Endothelial cell (in vitro differentiated cells): ENCODE data around the gene USP12. TPM values are rescaled to one million over a fixed set of nuclear protein-coding genes. Genes with fewer than 3 reads are reported as not detected.
"Not testable (repeated sequence)": the region's sequence is repeated elsewhere in the genome, so short reads cannot be mapped to it uniquely, and the experiment has no call there.

Experiments used
- DNase-seq: peaks from one replicate; pipeline ENCODE4 v3.0.0; 2021; ENCODE audit warnings: low spot score
- H3K27ac Mint-ChIP-seq: one replicate; pipeline ENCODE4 v1.8.0; 2021; ENCODE audit warnings: mixed read lengths, inconsistent platforms; ENCODE audit not compliant: unreplicated experiment
- H3K27me3 Mint-ChIP-seq: one replicate; pipeline ENCODE4 v1.8.0; 2021; ENCODE audit warnings: mild to moderate bottlenecking, moderate library complexity, mixed read lengths, inconsistent platforms; ENCODE audit not compliant: unreplicated experiment
- H3K36me3 Mint-ChIP-seq: one replicate; pipeline ENCODE4 v1.8.0; 2021; ENCODE audit warnings: mild to moderate bottlenecking, low read depth, mixed read lengths, inconsistent platforms; ENCODE audit not compliant: unreplicated experiment
- H3K4me1 Mint-ChIP-seq: one replicate; pipeline ENCODE4 v1.8.0; 2021; ENCODE audit warnings: mild to moderate bottlenecking, mixed read lengths, inconsistent platforms; ENCODE audit not compliant: unreplicated experiment
- H3K4me3 Mint-ChIP-seq: one replicate; pipeline ENCODE4 v1.8.0; 2021; ENCODE audit warnings: mild to moderate bottlenecking, mixed read lengths, inconsistent platforms; ENCODE audit not compliant: unreplicated experiment
- H3K9me3 Mint-ChIP-seq: one replicate; pipeline ENCODE4 v1.8.0; 2021; ENCODE audit warnings: mixed read lengths, inconsistent platforms; ENCODE audit not compliant: unreplicated experiment
- CTCF ChIP-seq: fragments of 200-600 bp; sonication (generic); IDR thresholded peaks from one replicate; pipeline ENCODE4 v1.5.0; 2021; ENCODE audit warnings: antibody characterized with exemption; ENCODE audit not compliant: unreplicated experiment
- total RNA-seq: library from RNA; stranded (reverse); fragmentation: NEBNext Ultra II Directional; extraction: Animal tissue kit (Norgen Biotek cat#: 25700); gene quantifications from one replicate; pipeline ENCODE4 v1.2.1, GENCODE V29; 2021; ENCODE audit not compliant: unreplicated experiment

Gene USP12
- total RNA-seq, 1 donor from 2014 or later, result 29.7 TPM

DNA sequence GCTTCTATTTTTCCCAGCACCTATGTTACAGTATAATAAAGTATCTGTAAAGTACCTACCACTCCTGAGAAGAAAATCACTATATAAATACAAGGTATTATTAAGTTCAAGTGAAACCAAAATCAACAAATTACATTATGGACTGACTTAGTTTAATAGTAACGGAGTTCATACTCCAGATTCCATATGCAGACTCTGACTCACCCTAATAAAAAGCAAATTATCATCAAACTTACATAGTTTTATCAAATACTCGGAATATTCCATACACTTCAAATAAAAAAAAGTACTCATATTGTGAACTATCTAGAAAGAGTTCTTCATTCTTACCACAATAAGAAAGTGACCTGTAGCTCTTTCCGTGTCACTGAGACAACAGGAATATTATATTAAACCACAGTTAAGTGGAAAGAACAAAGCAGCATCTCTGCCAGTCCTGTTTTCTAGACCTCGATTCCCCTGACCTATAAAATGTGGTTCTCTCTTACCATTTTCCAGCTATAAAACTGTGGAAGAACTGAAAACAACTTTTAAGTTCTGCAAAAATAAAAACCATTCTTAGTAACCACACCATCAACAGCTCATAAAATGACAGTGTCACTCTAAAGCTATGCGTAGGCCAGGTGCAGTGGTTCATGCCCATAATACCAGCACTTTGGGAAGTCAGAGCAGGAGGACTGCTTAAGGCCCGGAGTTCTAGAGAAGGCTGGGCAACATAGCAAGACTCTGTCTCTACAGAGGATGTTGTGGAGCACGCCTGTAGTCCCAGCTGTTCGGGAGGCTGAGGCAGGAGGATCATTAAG lies 42.6 kb downstream of the USP12 start:
- peaks cover 18% of the 10 kb centered on the region for H3K36me3 Mint-ChIP-seq
- no peak for TF ChIP-seq CTCF
- peaks cover 27% of the 10 kb centered on the region for H3K4me1 Mint-ChIP-seq
- H3K9me3 Mint-ChIP-seq, result no peaks in the 10 kb centered on the region
- peaks cover 3% of the 10 kb centered on the region for H3K27me3 Mint-ChIP-seq
- no peak overlapping the region for H3K27ac Mint-ChIP-seq
- H3K4me3 Mint-ChIP-seq, result no peak overlapping the region
- DNase-seq, result no peak

- H3K4me1 Mint-ChIP-seq, result peaks cover 15% of the 10 kb centered on the region
- H3K27ac Mint-ChIP-seq, result no peak overlapping the region
- DNase-seq, result no peak
- TF ChIP-seq CTCF, result no peak
- H3K27me3 Mint-ChIP-seq, result peaks cover 3% of the 10 kb centered on the region
- no peaks in the 10 kb centered on the region for H3K9me3 Mint-ChIP-seq
- H3K4me3 Mint-ChIP-seq, result no peak overlapping the region
- peaks cover 31% of the 10 kb centered on the region for H3K36me3 Mint-ChIP-seq
Measured at GRCh38 chr13:27126859-27127258, 44.8 kb downstream of the USP12 start.

DNA sequence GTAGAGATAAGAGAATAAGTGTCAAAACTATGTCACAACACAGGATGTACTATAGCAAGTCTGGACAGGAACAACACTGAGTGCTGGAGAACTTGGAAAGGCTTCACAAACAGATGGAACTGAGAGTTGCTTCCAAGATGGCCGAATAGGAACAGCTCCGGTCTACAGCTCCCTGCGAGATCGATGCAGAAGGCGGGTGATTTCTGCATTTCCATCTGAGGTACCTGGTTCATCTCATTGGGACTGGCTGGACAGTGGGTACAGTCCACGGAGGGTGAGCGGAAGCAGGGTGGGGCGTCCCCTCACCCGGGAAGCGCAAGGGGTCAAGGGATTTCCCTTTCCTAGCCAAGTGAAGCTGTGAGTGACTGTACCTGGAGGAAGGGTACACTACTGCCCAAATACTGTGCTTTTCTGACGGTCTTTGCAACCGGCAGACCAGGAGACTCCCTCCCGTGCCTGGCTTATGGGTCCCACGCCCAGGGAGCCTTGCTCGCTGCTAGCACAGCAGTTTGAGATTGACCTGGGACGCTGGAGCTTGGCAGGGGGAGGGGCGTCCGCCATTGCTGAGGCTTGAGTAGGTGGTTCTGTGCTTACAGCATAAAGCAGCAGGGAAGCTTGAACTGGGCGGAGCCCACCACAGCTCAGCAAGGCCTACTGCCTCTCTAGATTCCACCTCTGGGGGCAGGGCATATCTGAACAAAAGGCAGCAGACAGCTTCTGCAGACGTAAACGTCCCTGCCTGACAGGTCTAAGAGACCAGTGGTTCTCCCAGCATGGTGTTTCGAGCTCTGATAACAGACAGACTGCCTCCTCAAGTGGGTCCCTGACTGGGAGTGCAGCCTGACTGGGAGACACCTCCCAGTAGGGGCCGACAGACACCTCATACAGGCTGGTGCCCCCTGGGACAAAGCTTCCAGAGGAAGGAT lies 46.0 kb downstream of the USP12 start:
- Mint-ChIP-seq H3K4me3 (no peak overlapping the region), H3K27me3 (peaks cover 3% of the 10 kb centered on the region), H3K36me3 (peaks cover 32% of the 10 kb centered on the region), H3K9me3 (no peaks in the 10 kb centered on the region), H3K27ac (no peak overlapping the region), H3K4me1 (peaks cover 19% of the 10 kb centered on the region)
- no peak for TF ChIP-seq CTCF
- DNase-seq, result no peak

DNA sequence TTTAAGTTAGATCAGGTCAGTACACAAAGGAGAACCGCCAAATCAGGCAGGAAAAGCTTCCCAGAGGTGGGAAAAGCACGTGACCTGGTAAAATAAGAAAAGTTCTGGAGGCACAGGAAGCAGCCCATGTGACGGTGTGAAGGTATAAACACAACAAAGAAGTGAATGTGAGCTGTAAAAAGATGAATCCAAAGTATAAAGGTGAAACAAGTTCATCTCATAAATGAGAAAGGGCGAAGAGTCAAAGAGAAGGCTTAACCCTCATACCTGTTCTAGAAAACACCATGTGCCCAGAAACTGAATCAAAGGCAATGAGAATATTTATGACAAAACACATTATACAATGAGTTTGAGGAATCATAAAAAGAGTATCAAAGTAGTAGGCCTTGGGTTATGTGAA lies 47.0 kb downstream of the USP12 start:
- H3K27ac Mint-ChIP-seq, result no peak overlapping the region

DNA sequence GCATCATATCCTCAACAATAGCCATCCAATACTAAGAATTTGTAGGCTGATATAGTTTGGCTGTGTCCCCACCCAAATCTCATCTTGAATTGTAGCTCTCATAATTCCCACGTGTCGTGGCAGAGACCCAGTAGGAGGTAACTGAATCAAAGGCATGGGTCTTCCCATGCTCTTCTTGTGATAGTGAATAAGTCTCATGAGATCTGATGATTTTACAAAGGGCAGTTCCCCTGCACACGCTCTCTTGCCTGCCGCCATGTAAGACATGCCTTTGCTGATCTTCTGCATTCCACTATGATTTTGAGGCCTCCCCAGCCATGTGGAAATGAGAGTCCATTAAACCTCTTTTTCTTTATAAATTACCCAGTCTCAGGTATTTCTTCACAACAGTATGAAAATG lies 48.2 kb downstream of the USP12 start:
- H3K27me3 Mint-ChIP-seq, DNase-seq, H3K9me3 Mint-ChIP-seq, H3K27ac Mint-ChIP-seq: not testable (repeated sequence)
- Mint-ChIP-seq H3K36me3 (peaks cover 32% of the 10 kb centered on the region), H3K4me3 (peak overlapping the region; percentile 56), H3K4me1 (peaks cover 29% of the 10 kb centered on the region)

More for the DNA sequence above, 47.0 kb downstream of the USP12 start:
- Mint-ChIP-seq H3K36me3 (peaks cover 32% of the 10 kb centered on the region), H3K4me1 (peaks cover 20% of the 10 kb centered on the region), H3K9me3 (no peaks in the 10 kb centered on the region), H3K4me3 (no peak overlapping the region), H3K27me3 (peaks cover 3% of the 10 kb centered on the region)
- no peak for DNase-seq
- TF ChIP-seq CTCF, result no peak
